ENCODE measurements around the gene FASTKD1.
"Not testable (repeated sequence)": the region's sequence is repeated elsewhere in the genome, so short reads cannot be mapped to it uniquely, and the experiment has no call there.

Gene FASTKD1

GRCh38 chr2:169569948-169570347 is 3.7 kb downstream of the FASTKD1 start:
- no peak for TF ChIP-seq CTCF (IDR thresholded peaks at IDR 0.05; ENCODE audit: borderline replicate concordance, extremely low read depth, low read length, poor library complexity, severe bottlenecking)
- TF ChIP-seq EZH2 (IDR thresholded peaks at IDR 0.05; ENCODE audit: borderline replicate concordance, low read depth, low read length, severe bottlenecking) = no peak
- no peak overlapping the region for H2AFZ ChIP-seq (ENCODE audit: low read depth, low read length)
- no peak for DNase-seq
- no peak overlapping the region for H3K27ac ChIP-seq (ENCODE audit: low read length)
- peaks cover 10% of the 10 kb centered on the region for H3K36me3 ChIP-seq (ENCODE audit: insufficient read depth, low read length)
- no peaks in the 10 kb centered on the region for H4K20me1 ChIP-seq (ENCODE audit: insufficient read depth, low read length)
- H3K4me2 ChIP-seq (ENCODE audit: insufficient read depth, low read length) = peak overlapping the region; percentile 42; the same call in 1 of the 2 replicates
- H3K4me1 ChIP-seq (ENCODE audit: insufficient read depth, low read length) = peaks cover 37% of the 10 kb centered on the region
- no peak for ATAC-seq (ENCODE audit: insufficient read depth, low read depth)
- H3K4me3 ChIP-seq (ENCODE audit: low read depth in 1 of 2, low read length in 2 of 2) = no peak overlapping the region; a peak in 1 of 4 replicates
- H3K9me3 ChIP-seq (ENCODE audit: insufficient read depth, low read length, severe bottlenecking) = no peaks in the 10 kb centered on the region
- no peak overlapping the region; the same call in 1 of the 2 replicates for H3K9ac ChIP-seq (ENCODE audit: low read depth, low read length)
- peaks cover 54% of the 10 kb centered on the region for H3K79me2 ChIP-seq (ENCODE audit: insufficient read depth, low read length)
- no peaks in the 10 kb centered on the region for H3K27me3 ChIP-seq (ENCODE audit: insufficient read depth, low read length, poor library complexity)

- TF ChIP-seq CTCF (IDR thresholded peaks at IDR 0.05; ENCODE audit: borderline replicate concordance, extremely low read depth, low read length, poor library complexity, severe bottlenecking) (no peak), EZH2 (IDR thresholded peaks at IDR 0.05; ENCODE audit: borderline replicate concordance, low read depth, low read length, severe bottlenecking) (no peak)
- no peak overlapping the region for H2AFZ ChIP-seq (ENCODE audit: low read depth, low read length)
Measured at GRCh38 chr2:169565686-169566085, 8.0 kb downstream of the FASTKD1 start.

GRCh38 chr2:169562519-169562918 is 11.1 kb downstream of the FASTKD1 start:
- Histone ChIP-seq H3K27ac (ENCODE audit: low read length) (no peak overlapping the region), H3K4me1 (ENCODE audit: insufficient read depth, low read length) (no peaks in the 10 kb centered on the region), H3K9ac (ENCODE audit: low read depth, low read length) (no peak overlapping the region), H2AFZ (ENCODE audit: low read depth, low read length) (no peak overlapping the region), H3K9me3 (ENCODE audit: insufficient read depth, low read length, severe bottlenecking) (no peaks in the 10 kb centered on the region), H4K20me1 (ENCODE audit: insufficient read depth, low read length) (no peaks in the 10 kb centered on the region), H3K36me3 (ENCODE audit: insufficient read depth, low read length) (peaks cover 28% of the 10 kb centered on the region; the same call in 1 of the 2 replicates), H3K4me3 (ENCODE audit: low read depth in 1 of 2, low read length in 2 of 2) (no peak overlapping the region), H3K4me2 (ENCODE audit: insufficient read depth, low read length) (no peak overlapping the region), H3K27me3 (ENCODE audit: insufficient read depth, low read length, poor library complexity) (no peaks in the 10 kb centered on the region), H3K79me2 (ENCODE audit: insufficient read depth, low read length) (peaks cover 8% of the 10 kb centered on the region; the same call in 1 of the 2 replicates)
- peak; percentile 38; the same call in 1 of the 3 replicates for ATAC-seq (ENCODE audit: insufficient read depth, low read depth)
- DNase-seq = no peak
- TF ChIP-seq EZH2 (IDR thresholded peaks at IDR 0.05; ENCODE audit: borderline replicate concordance, low read depth, low read length, severe bottlenecking) = no peak
- no peak for TF ChIP-seq CTCF (IDR thresholded peaks at IDR 0.05; ENCODE audit: borderline replicate concordance, extremely low read depth, low read length, poor library complexity, severe bottlenecking)

More at GRCh38 chr2:169565686-169566085, 8.0 kb downstream of the FASTKD1 start:
- H3K4me1 ChIP-seq (ENCODE audit: insufficient read depth, low read length) = peaks cover 8% of the 10 kb centered on the region; the same call in 1 of the 2 replicates
- H3K9ac ChIP-seq (ENCODE audit: low read depth, low read length) = no peak overlapping the region
- H3K27me3 ChIP-seq (ENCODE audit: insufficient read depth, low read length, poor library complexity) = no peaks in the 10 kb centered on the region
- no peak for ATAC-seq (ENCODE audit: insufficient read depth, low read depth)
- H3K4me2 ChIP-seq (ENCODE audit: insufficient read depth, low read length) = no peak overlapping the region
- H3K27ac ChIP-seq (ENCODE audit: low read length) = no peak overlapping the region
- DNase-seq = no peak
- no peak overlapping the region for H3K4me3 ChIP-seq (ENCODE audit: low read depth in 1 of 2, low read length in 2 of 2)
- H4K20me1 ChIP-seq (ENCODE audit: insufficient read depth, low read length) = no peaks in the 10 kb centered on the region
- peaks cover 22% of the 10 kb centered on the region for H3K36me3 ChIP-seq (ENCODE audit: insufficient read depth, low read length)
- H3K79me2 ChIP-seq (ENCODE audit: insufficient read depth, low read length) = peaks cover 28% of the 10 kb centered on the region
- H3K9me3 ChIP-seq (ENCODE audit: insufficient read depth, low read length, severe bottlenecking) = no peaks in the 10 kb centered on the region

- H3K9me3 ChIP-seq (ENCODE audit: insufficient read depth, low read length, severe bottlenecking); H2AFZ ChIP-seq (ENCODE audit: low read depth, low read length); H3K9ac ChIP-seq (ENCODE audit: low read depth, low read length); H3K27me3 ChIP-seq (ENCODE audit: insufficient read depth, low read length, poor library complexity); H4K20me1 ChIP-seq (ENCODE audit: insufficient read depth, low read length); DNase-seq; H3K4me3 ChIP-seq (ENCODE audit: low read depth in 1 of 2, low read length in 2 of 2); H3K4me2 ChIP-seq (ENCODE audit: insufficient read depth, low read length); H3K27ac ChIP-seq (ENCODE audit: low read length); ATAC-seq (ENCODE audit: insufficient read depth, low read depth); H3K4me1 ChIP-seq (ENCODE audit: insufficient read depth, low read length); H3K79me2 ChIP-seq (ENCODE audit: insufficient read depth, low read length): not testable (repeated sequence)
- H3K36me3 ChIP-seq (ENCODE audit: insufficient read depth, low read length) = peaks cover 29% of the 10 kb centered on the region; the same call in 1 of the 2 replicates
Measured at GRCh38 chr2:169562084-169562483, 11.6 kb downstream of the FASTKD1 start.

All from DND-41 (cell line).